NCI-H1092 (cell line): ENCODE data around the gene VGLL3.
"Not testable (repeated sequence)": the region's sequence is repeated elsewhere in the genome, so short reads cannot be mapped to it uniquely, and the experiment has no call there.

Source experiments
- DNase-seq: peaks from one replicate; lab custom pipeline; 2025; lab: John Stamatoyannopoulos, UW

Gene VGLL3

GRCh38 chr3:86989611-86990010 lies 1.3 kb downstream of the VGLL3 start:
- no peak for DNase-seq

GRCh38 chr3:86989006-86989405 lies 1.9 kb downstream of the VGLL3 start:
- no peak for DNase-seq

- no peak for DNase-seq
Observed at GRCh38 chr3:86988235-86988634, 2.7 kb downstream of the VGLL3 start.

DNA sequence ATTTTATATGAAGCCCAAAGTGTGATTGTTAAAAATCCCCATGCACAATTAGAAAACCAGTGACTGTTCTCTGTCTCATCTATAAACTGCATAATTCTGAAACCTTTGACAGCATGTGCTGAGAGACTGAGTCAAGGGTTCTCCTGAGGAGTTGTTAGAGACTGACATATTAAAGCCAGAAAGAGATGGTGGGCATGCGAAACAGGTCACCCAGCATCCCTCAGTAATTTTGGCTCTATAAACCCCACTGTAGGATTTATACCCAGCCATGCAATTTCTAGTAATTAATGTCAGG lies 3.6 kb downstream of the VGLL3 start:
- no peak for DNase-seq

GRCh38 chr3:86986671-86987420 lies 4.1 kb downstream of the VGLL3 start:
- DNase-seq: no peak

- DNase-seq: no peak
Observed at GRCh38 chr3:86985181-86985826, 5.6 kb downstream of the VGLL3 start.

DNA sequence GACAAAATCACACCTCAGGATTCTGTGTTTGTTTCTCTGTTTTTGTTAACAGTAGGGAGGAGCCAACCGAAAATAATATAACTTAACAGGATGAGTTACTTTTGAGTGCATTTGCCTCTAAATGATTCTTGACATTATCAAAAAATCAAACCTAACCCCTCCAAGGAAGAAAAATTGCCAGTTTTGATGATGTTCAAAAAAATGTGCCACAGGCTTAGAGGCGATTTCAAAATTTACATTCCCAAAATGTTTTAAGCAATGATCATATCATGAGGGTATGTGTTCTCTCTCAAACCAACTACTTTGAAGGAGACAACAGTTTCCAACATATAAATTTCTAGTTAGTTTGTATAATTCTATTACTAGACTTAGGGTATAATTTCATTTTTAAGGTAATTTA lies 6.7 kb downstream of the VGLL3 start:
- DNase-seq: no peak

GRCh38 chr3:86982883-86983282 lies 8.1 kb downstream of the VGLL3 start:
- no peak for DNase-seq

DNA sequence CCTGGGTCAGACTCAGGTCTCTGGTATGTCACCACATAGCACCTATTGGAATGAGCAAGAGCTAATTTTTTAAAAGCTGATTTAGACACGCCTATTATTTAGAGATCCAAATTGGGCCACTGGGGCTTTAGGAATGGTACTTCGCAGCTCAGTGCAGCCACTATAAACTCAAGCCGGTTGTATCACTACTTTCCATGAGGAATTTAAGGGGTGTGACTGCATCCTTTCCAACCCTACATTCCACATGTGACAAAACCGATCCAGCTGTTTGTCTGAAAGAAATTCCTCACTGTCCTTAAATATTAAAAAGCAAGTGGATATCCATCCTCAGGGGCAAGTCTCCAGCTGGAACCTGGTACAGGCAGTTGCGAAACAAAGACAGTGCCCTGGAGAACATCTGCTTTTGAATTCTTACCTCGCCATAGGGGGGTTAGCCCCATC lies 12.8 kb downstream of the VGLL3 start:
- DNase-seq: no peak

GRCh38 chr3:86976219-86976618 lies 14.7 kb downstream of the VGLL3 start:
- no peak for DNase-seq

DNA sequence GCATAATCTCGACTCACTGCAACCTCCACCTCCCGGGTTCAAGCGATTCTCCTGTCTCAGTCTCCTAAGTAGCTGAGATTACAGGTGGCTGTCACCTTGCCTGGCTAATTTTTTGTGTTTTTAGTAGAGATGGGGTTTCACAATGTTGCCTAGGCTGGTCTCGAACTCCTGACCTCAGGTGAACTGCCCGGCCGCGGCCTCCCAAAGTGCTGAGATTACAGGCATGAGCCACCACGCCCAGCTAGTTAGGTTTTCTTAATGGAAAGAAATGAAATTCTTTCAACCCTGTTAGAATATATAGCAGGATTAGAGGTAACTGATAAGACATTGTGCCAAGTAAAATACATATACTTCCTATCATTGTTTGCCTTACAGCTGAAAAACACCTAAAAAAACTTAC lies 16.8 kb downstream of the VGLL3 start:
- not testable (repeated sequence) for DNase-seq

GRCh38 chr3:86973440-86973839 lies 17.5 kb downstream of the VGLL3 start:
- no peak for DNase-seq

- peak; percentile 4 for DNase-seq
Observed at GRCh38 chr3:86969500-86970189, 21.3 kb downstream of the VGLL3 start.

DNA sequence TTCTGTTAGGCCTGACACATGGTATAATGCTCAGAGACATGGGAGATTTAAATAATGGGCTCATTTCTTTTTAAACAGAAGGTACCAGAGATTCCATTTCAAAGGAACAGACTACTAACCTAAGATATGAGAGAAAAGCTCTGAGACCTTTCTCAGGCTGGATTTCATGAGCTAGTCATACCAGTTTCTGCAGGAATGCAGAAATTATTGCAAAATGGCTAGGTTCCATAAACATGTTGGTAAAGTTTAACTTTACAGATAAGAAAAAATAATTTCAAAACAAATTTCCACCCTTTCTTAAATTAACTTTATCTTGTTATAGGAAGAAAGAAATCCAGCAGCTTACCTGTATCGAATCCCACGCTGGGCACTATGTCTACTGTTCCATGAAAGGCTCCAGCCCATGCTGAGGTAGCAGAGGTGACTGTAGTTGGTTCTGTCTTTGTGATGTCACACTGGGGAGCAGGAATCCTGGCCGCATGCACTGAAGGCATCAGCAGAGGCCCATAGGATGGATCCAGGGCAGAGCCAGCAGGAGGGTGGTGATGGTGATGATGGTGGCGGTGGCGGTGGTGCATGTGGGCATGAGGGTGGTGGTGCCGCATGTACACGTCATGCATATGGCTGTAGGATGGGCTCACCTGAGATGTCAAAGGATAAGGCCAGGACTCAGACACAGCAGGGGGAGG lies 22.6 kb downstream of the VGLL3 start:
- DNase-seq: no peak

DNA sequence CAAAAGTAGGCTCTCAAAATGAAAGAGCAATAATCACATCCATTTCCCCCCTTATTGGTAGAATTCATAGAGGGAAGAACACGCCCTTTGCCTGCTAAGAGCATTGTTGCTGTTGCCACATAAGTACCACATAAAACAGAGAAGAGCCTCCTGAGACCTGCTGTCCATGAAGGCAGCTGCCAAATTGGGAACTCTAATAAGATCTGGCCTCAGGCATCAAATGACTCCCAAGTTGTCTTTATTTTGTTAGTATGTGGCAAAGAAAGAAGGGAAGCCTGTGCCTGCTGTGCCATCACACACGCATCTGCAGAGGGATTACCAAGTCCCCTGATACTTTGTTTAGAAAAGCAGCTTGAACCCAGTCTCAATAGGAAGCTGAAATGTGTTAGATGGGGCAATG lies 23.9 kb downstream of the VGLL3 start:
- no peak for DNase-seq

DNA sequence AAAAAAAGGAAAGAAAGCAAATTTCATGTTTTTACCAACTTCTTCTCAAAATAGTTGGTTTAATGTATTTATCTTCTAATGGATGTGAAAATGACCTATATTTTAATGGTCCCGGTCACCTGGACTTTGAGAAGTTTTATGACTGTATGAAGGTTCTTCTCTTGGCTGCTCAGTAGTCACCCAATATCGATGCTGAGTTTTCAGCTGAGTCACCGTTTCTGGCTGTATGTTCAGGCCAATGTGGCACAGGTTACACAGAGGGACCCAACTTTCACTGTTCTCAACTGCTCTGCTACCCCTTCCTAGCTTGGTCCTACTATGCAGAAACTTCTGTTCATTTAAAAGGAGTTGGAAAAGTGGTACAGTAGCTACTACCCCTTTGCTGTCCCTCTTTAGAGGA lies 25.8 kb downstream of the VGLL3 start:
- no peak for DNase-seq

GRCh38 chr3:86963611-86964010 lies 27.3 kb downstream of the VGLL3 start:
- DNase-seq: no peak

DNA sequence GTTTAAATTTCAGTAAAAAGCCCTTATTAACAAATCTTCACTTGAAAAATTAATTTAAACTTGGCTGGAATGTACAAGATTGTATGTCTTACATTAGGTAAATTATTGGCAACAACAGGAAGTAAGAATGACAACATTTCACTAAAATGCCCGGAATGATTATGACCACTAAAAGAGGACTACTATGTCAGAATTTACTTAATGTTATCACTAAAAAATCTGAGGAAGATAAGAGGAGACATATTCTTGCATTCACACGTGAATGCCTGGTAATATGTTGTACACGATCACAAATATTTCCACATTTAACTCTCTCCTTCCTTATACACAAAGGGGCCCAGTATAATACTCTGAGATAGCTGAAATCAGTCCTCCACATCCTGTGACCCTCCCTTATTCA lies 29.7 kb downstream of the VGLL3 start:
- no peak for DNase-seq

DNA sequence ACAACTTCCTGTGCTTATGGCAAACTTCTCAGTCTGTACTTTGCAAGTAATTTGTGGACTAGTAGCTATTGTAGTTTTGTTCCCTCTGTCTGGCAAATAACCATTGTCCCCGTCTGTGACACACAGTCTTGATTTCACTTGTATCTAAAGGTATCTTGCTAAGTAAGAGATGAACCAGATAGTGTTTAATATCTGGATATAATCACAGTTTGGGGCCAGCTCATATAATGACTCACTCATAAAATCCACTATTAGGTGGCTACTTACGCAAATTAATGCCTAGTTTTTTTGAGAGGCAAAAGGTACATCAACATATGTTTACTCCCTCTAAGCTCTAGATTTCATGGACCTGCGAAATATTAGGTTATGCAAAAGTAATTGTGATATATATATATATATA lies 30.4 kb downstream of the VGLL3 start:
- no peak for DNase-seq

GRCh38 chr3:86958534-86958933 lies 32.4 kb downstream of the VGLL3 start:
- no peak for DNase-seq

- no peak for DNase-seq
Observed at GRCh38 chr3:86954747-86955146, 36.2 kb downstream of the VGLL3 start.

DNA sequence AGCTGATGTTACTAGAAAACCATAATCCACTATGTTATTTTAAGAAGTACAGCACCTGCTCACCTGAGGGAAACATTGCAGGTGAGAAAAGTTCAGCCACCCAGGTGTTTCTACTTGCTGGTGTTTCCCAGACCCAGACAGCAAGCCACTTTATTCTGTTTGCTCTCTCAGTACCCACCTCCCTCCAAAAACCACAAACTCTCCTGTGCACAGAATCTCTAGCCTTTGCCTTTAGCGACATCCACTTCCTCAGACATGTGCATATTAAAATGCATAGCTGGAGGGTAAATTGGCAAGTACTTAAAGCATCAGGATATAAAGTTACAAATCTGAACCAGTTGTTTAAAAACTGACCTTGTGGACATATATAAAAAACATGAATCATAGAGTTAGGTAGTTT lies 36.7 kb downstream of the VGLL3 start:
- no peak for DNase-seq

GRCh38 chr3:86951322-86951721 lies 39.6 kb downstream of the VGLL3 start:
- no peak for DNase-seq
